HS-27A (cell line): Measurements from ENCODE around the gene CADM4.
A peak's percentile ranks its signal among the peaks of the same experiment; 100 is the strongest.
"Not testable (repeated sequence)": the region's sequence is repeated elsewhere in the genome, so short reads cannot be mapped to it uniquely, and the experiment has no call there.

Source experiments
- DNase-seq: peaks from one replicate; pipeline ENCODE4 v3.0.0-alpha.2; 2012; ENCODE audit warnings: low read depth, missing footprints

Gene CADM4

GRCh38 chr19:43606569-43607229, 33.0 kb downstream of the CADM4 start:
- DNase-seq = no peak

GRCh38 chr19:43605875-43606568, 33.6 kb downstream of the CADM4 start:
- DNase-seq = no peak

GRCh38 chr19:43600326-43600725, 39.3 kb downstream of the CADM4 start:
- not testable (repeated sequence) for DNase-seq

GRCh38 chr19:43599635-43600295, 39.9 kb downstream of the CADM4 start:
- no peak for DNase-seq

- DNase-seq = no peak
These were observed 41.0 kb downstream of the CADM4 start for GRCh38 chr19:43598445-43599240.

GRCh38 chr19:43597876-43598275, 41.8 kb downstream of the CADM4 start:
- no peak for DNase-seq

- DNase-seq = no peak
These were observed 42.7 kb downstream of the CADM4 start for GRCh38 chr19:43596842-43597461.

GRCh38 chr19:43595999-43596841, 43.4 kb downstream of the CADM4 start, which contains the start of the genes IRGQ and ZNF576:
TSS of gene IRGQ (minus strand) at chr19:43596134. CDS start at chr19:43595338, 796 bp downstream.
TSS of gene ZNF576 (plus strand) at chr19:43596595. CDS start at chr19:43597109, 514 bp downstream.
- peak; percentile 100 for DNase-seq

- DNase-seq = no peak
These were observed 44.0 kb downstream of the CADM4 start for GRCh38 chr19:43595605-43595998.

- no peak for DNase-seq
These were observed 44.7 kb downstream of the CADM4 start for GRCh38 chr19:43594710-43595604.

GRCh38 chr19:43594081-43594697, 45.5 kb downstream of the CADM4 start:
- no peak for DNase-seq

GRCh38 chr19:43592800-43593350, 46.8 kb downstream of the CADM4 start:
- DNase-seq = no peak

- no peak for DNase-seq
These were observed 47.5 kb downstream of the CADM4 start for GRCh38 chr19:43591904-43592772.

GRCh38 chr19:43589678-43590077, 50.0 kb downstream of the CADM4 start:
- no peak for DNase-seq

- DNase-seq = no peak
These were observed 50.4 kb downstream of the CADM4 start for GRCh38 chr19:43589277-43589676.

GRCh38 chr19:43587029-43587428, 52.6 kb downstream of the CADM4 start:
- DNase-seq = not testable (repeated sequence)

GRCh38 chr19:43586346-43586745, 53.3 kb downstream of the CADM4 start:
- DNase-seq = no peak

GRCh38 chr19:43584484-43584883, 55.2 kb downstream of the CADM4 start:
- no peak for DNase-seq
